HepG2 (cell line): Measurements from ENCODE around the gene NABP1. TPM values are rescaled to one million over a fixed set of nuclear protein-coding genes. Genes with fewer than 3 reads are reported as not detected.
A peak's percentile ranks its signal among the peaks of the same experiment; 100 is the strongest.

Source experiments
- CBX5 ChIP-seq: sonication (generic); formaldehyde crosslinking; IDR thresholded peaks from 2 replicates; pipeline ENCODE4 v1.4.0; 2020; ENCODE audit warnings: missing genetic modification reagents, borderline replicate concordance
- DNMT1 ChIP-seq: sonication (generic); formaldehyde crosslinking; IDR thresholded peaks from 2 replicates; pipeline ENCODE4 v1.5.1; 2020; ENCODE audit warnings: mild to moderate bottlenecking, missing genetic modification reagents
- EZH2 ChIP-seq: conservative IDR thresholded peaks from 2 replicates; pipeline ENCODE4 v1.6.1; 2012; ENCODE audit warnings: mild to moderate bottlenecking, low read depth, low read length, moderate library complexity
- FOXJ3 ChIP-seq: sonication (generic); formaldehyde crosslinking; IDR thresholded peaks from 2 replicates; pipeline ENCODE4 v1.4.0; 2020; ENCODE audit warnings: missing genetic modification reagents, mild to moderate bottlenecking, borderline replicate concordance
- GATAD1 ChIP-seq: IDR thresholded peaks from 2 replicates; pipeline ENCODE4 v1.6.1; 2016; ENCODE audit warnings: missing genetic modification reagents, missing compliant biosample characterization
- GFI1 ChIP-seq: sonication (generic); formaldehyde crosslinking; IDR thresholded peaks from 2 replicates; pipeline ENCODE4 v1.5.0; 2020; ENCODE audit warnings: missing genetic modification reagents, mild to moderate bottlenecking, borderline replicate concordance
- KDM6A ChIP-seq: IDR thresholded peaks from 2 replicates; pipeline ENCODE4 v1.6.1; 2016; ENCODE audit warnings: low read depth
- MEIS1 ChIP-seq: sonication (generic); formaldehyde crosslinking; IDR thresholded peaks from 2 replicates; pipeline ENCODE4 v1.9.0; 2021; ENCODE audit warnings: mild to moderate bottlenecking, missing genetic modification reagents, moderate library complexity, borderline replicate concordance
- MIXL1 ChIP-seq: IDR thresholded peaks from 2 replicates; pipeline ENCODE4 v1.6.1; 2016
- NAIF1 ChIP-seq: sonication (generic); formaldehyde crosslinking; IDR thresholded peaks from 2 replicates; pipeline ENCODE4 v1.5.0; 2020; ENCODE audit warnings: mild to moderate bottlenecking, missing genetic modification reagents, borderline replicate concordance
- PRDM4 ChIP-seq: sonication (generic); formaldehyde crosslinking; IDR thresholded peaks from 2 replicates; pipeline ENCODE4 v1.9.0; 2021; ENCODE audit warnings: missing genetic modification reagents, borderline replicate concordance
- SATB2 ChIP-seq: sonication (generic); formaldehyde crosslinking; IDR thresholded peaks from 2 replicates; pipeline ENCODE4 v1.5.0; 2020; ENCODE audit warnings: missing genetic modification reagents
- SIX4 ChIP-seq: sonication (generic); formaldehyde crosslinking; IDR thresholded peaks from 2 replicates; pipeline ENCODE4 v1.4.0; 2020; ENCODE audit warnings: missing genetic modification reagents
- THAP9 ChIP-seq: sonication (generic); formaldehyde crosslinking; IDR thresholded peaks from 2 replicates; pipeline ENCODE4; 2020; ENCODE audit warnings: missing genetic modification reagents, mild to moderate bottlenecking, borderline replicate concordance
- WIZ ChIP-seq: sonication (generic); formaldehyde crosslinking; IDR thresholded peaks from 2 replicates; pipeline ENCODE4 v1.5.1; 2020; ENCODE audit warnings: mild to moderate bottlenecking, missing genetic modification reagents
- XRCC5 ChIP-seq: fragments of 200-400 bp; formaldehyde crosslinking; optimal IDR thresholded peaks from 2 replicates; pipeline ENCODE3; 2017; ENCODE audit warnings: mild to moderate bottlenecking, low read length
- ZBTB7A ChIP-seq: sonication (generic); formaldehyde crosslinking; IDR thresholded peaks from 2 replicates; pipeline ENCODE4 v1.8.0; 2022; ENCODE audit warnings: mild to moderate bottlenecking, missing genetic modification reagents
- ZNF225 ChIP-seq: sonication (generic); formaldehyde crosslinking; IDR thresholded peaks from 2 replicates; pipeline ENCODE4 v1.4.0; 2020; ENCODE audit warnings: mild to moderate bottlenecking, missing genetic modification reagents
- ZNF234 ChIP-seq: sonication (generic); formaldehyde crosslinking; conservative IDR thresholded peaks from 2 replicates; pipeline ENCODE4 v1.5.1; 2020; ENCODE audit warnings: mild to moderate bottlenecking, missing genetic modification reagents
- ZNF282 ChIP-seq: fragments of 450-650 bp; IDR thresholded peaks from 2 replicates; pipeline ENCODE4 v1.6.1; 2018; ENCODE audit not compliant: partially characterized antibody
- ZNF382 ChIP-seq: sonication (generic); formaldehyde crosslinking; IDR thresholded peaks from 2 replicates; pipeline ENCODE4 v1.5.0; 2020; ENCODE audit warnings: missing genetic modification reagents, mild to moderate bottlenecking, borderline replicate concordance
- ZNF468 ChIP-seq: sonication (generic); formaldehyde crosslinking; IDR thresholded peaks from 2 replicates; pipeline ENCODE4 v1.8.0; 2022; ENCODE audit warnings: mild to moderate bottlenecking, moderate library complexity, missing genetic modification reagents
- polyA plus RNA-seq, 8 experiments: library from polyadenylated mRNA; depleted of rRNA in 3 of 8; stranded (reverse) in 7 of 8; unstranded in 1 of 8; fragments of >200 nt; fragmentation: Illumina TruSeq in 4 of 8; extraction: Trizol in 4 of 8; gene quantifications; 2 replicates each; pipeline versions ENCODE4 v1.2.1 to v1.2.3, GENCODE V29; 2011 to 2016; ENCODE audit warnings: low read depth in 4 of 8, missing spikeins in 1 of 8, mixed read lengths in 1 of 8; ENCODE audit not compliant: insufficient read depth in 1 of 8
- total RNA-seq, 5 experiments: library from RNA; depleted of rRNA; stranded (reverse); fragments of >200 nt; fragmentation: Illumina TruSeq; extraction: Trizol; gene quantifications; 2 replicates each; pipeline ENCODE4 v1.2.3, GENCODE V29; 2016; ENCODE audit warnings: low read depth in 1 of 5
- TF ChIP-seq, protein P1 (sequence below): sonication (generic); formaldehyde crosslinking; conservative IDR thresholded peaks from 2 replicates; pipeline ENCODE4 v1.8.0; 2022; ENCODE audit warnings: low read depth, missing genetic modification reagents
- TF ChIP-seq, protein P2 (sequence below): sonication (generic); formaldehyde crosslinking; IDR thresholded peaks from 2 replicates; pipeline ENCODE4 v1.5.0; 2020; ENCODE audit warnings: missing genetic modification reagents, mild to moderate bottlenecking, borderline replicate concordance

NABP1 gene
- total and polyA plus RNA-seq, 2 of the 13 experiments (the other 11 are each of a cell fraction or from before 2014, with no cell fraction given), result 14.9 to 19.8 TPM

DNA sequence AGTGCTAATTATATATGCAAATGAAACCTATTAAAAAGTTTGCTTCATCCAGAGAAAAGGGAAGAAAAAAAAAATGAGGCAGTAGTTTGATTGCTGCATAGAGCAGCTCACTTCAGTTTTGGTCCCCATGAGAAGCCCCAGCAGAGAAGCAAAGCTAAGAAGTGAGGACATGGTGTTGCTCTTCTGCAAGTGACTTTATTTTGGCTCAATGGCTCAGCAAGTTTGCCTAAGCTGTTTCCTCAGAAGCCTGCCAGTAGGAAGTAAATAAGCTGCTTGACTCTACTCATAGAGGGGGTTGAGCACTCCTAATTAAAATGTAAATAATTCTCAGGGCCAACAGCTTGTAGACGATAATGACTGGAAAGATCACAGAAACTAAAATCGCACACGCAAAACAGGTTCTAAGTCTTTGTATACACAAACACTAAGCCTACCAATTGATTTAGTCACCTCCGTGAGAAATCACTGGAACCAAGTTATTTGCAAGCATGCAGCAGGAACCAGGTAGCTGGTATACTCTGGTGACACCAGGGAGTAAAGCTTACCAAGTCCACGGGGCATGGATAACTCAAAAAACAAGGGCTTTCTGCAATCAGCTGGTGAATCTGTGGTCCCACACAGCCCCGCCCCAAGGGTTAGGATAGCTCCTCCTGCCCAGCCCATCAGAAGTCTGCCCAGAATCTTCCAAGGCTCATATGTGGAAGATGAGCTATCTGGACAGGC lies 39.7 kb upstream of the NABP1 start (continued):
- TF ChIP-seq, protein P1, sequence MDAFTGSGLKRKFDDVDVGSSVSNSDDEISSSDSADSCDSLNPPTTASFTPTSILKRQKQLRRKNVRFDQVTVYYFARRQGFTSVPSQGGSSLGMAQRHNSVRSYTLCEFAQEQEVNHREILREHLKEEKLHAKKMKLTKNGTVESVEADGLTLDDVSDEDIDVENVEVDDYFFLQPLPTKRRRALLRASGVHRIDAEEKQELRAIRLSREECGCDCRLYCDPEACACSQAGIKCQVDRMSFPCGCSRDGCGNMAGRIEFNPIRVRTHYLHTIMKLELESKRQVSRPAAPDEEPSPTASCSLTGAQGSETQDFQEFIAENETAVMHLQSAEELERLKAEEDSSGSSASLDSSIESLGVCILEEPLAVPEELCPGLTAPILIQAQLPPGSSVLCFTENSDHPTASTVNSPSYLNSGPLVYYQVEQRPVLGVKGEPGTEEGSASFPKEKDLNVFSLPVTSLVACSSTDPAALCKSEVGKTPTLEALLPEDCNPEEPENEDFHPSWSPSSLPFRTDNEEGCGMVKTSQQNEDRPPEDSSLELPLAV (CRISPR knock-in tag), result no peak
- peak; percentile 87; the same call in 1 of the 2 replicates for TF ChIP-seq FOXJ3 (CRISPR knock-in tag)
- peak; percentile 45; the same call in 1 of the 2 replicates for TF ChIP-seq MIXL1 (CRISPR knock-in tag)
- no peak for TF ChIP-seq SATB2 (CRISPR knock-in tag)
- no peak for TF ChIP-seq CBX5 (CRISPR knock-in tag)
- no peak for TF ChIP-seq MEIS1
- no peak for TF ChIP-seq XRCC5
- no peak for TF ChIP-seq ZNF282
- no peak for TF ChIP-seq ZNF382
- no peak for TF ChIP-seq ZNF225 (CRISPR knock-in tag)
- no peak for TF ChIP-seq PRDM4 (CRISPR knock-in tag)
- no peak for TF ChIP-seq ZBTB7A (CRISPR knock-in tag)
- no peak for TF ChIP-seq WIZ
- TF ChIP-seq ZNF234 (CRISPR knock-in tag), result no peak
- TF ChIP-seq, protein P2, sequence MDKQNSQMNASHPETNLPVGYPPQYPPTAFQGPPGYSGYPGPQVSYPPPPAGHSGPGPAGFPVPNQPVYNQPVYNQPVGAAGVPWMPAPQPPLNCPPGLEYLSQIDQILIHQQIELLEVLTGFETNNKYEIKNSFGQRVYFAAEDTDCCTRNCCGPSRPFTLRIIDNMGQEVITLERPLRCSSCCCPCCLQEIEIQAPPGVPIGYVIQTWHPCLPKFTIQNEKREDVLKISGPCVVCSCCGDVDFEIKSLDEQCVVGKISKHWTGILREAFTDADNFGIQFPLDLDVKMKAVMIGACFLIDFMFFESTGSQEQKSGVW, result no peak
- no peak for TF ChIP-seq ZNF468
- TF ChIP-seq THAP9 (CRISPR knock-in tag), result no peak
- TF ChIP-seq GATAD1 (CRISPR knock-in tag), result 0 out of 2 replicates have a peak, but pooled peaks have one; percentile 10
- no peak for TF ChIP-seq SIX4 (CRISPR knock-in tag)
- no peak for TF ChIP-seq NAIF1 (CRISPR knock-in tag)
- peak; percentile 68 for TF ChIP-seq GFI1 (CRISPR knock-in tag)
- TF ChIP-seq KDM6A (CRISPR knock-in tag), result no peak
- no peak for TF ChIP-seq DNMT1 (CRISPR knock-in tag)
- no peak for TF ChIP-seq EZH2
